WERI-Rb-1 (cell line): ENCODE results near the gene CATSPERB.

Source experiments
- DNase-seq: peaks from one replicate; pipeline ENCODE4 v3.0.0-alpha.2; 2020
- H3K27ac ChIP-seq: fragments of 250-450 bp; sonication (Bioruptor Pico); 2 replicates; pipeline ENCODE4 v1.5.1; 2020; ENCODE audit warnings: mild to moderate bottlenecking, moderate library complexity
- H3K27me3 ChIP-seq: fragments of 250-450 bp; sonication (Bioruptor Pico); 2 replicates; pipeline ENCODE4 v1.5.1; 2021; ENCODE audit warnings: mild to moderate bottlenecking, low read depth, moderate library complexity; ENCODE audit not compliant: insufficient read depth, severe bottlenecking
- H3K36me3 ChIP-seq: fragments of 250-450 bp; sonication (Bioruptor Pico); 2 replicates; pipeline ENCODE4 v1.5.1; 2020; ENCODE audit warnings: mild to moderate bottlenecking, moderate library complexity
- H3K4me3 ChIP-seq: 2 replicates; pipeline ENCODE4 v1.5.1; 2011; ENCODE audit warnings: low read depth, mild to moderate bottlenecking, control low read depth, low read length
- H3K9me3 ChIP-seq: fragments of 250-450 bp; sonication (Bioruptor Pico); 2 replicates; pipeline ENCODE4 v1.5.1; 2021; ENCODE audit warnings: mild to moderate bottlenecking, moderate library complexity; ENCODE audit not compliant: severe bottlenecking
- CTCF ChIP-seq: IDR thresholded peaks from 2 replicates; pipeline ENCODE4 v1.5.1; 2011; ENCODE audit warnings: low read depth, mild to moderate bottlenecking, control low read depth, inconsistent platforms, low read length

The CATSPERB gene

GRCh38 chr14:91716999-91717398, 14.9 kb downstream of the CATSPERB start:
- Histone ChIP-seq H3K36me3 (no peaks in the 10 kb centered on the region), H3K27ac (no peak overlapping the region), H3K4me3 (no peak overlapping the region), H3K27me3 (no peaks in the 10 kb centered on the region), H3K9me3 (no peaks in the 10 kb centered on the region)
- no peak for TF ChIP-seq CTCF
- DNase-seq: no peak

- TF ChIP-seq CTCF: no peak
- Histone ChIP-seq H3K36me3 (no peaks in the 10 kb centered on the region), H3K4me3 (no peak overlapping the region), H3K27ac (no peak overlapping the region), H3K9me3 (no peaks in the 10 kb centered on the region), H3K27me3 (no peaks in the 10 kb centered on the region)
- no peak for DNase-seq
Observed at GRCh38 chr14:91714805-91715204, 17.1 kb downstream of the CATSPERB start.

GRCh38 chr14:91708795-91709194, 23.1 kb downstream of the CATSPERB start:
- Histone ChIP-seq H3K27me3 (no peaks in the 10 kb centered on the region), H3K4me3 (no peak overlapping the region), H3K36me3 (no peaks in the 10 kb centered on the region), H3K27ac (no peak overlapping the region), H3K9me3 (no peaks in the 10 kb centered on the region)
- DNase-seq: no peak
- TF ChIP-seq CTCF: no peak

- TF ChIP-seq CTCF: no peak
- Histone ChIP-seq H3K9me3 (no peaks in the 10 kb centered on the region), H3K27ac (no peak overlapping the region), H3K27me3 (no peaks in the 10 kb centered on the region), H3K4me3 (no peak overlapping the region), H3K36me3 (no peaks in the 10 kb centered on the region)
- no peak for DNase-seq
Observed at GRCh38 chr14:91706996-91707395, 24.9 kb downstream of the CATSPERB start.

GRCh38 chr14:91694643-91695042, 37.2 kb downstream of the CATSPERB start:
- DNase-seq: no peak
- Histone ChIP-seq H3K9me3 (peaks cover 7% of the 10 kb centered on the region), H3K27me3 (no peaks in the 10 kb centered on the region), H3K4me3 (no peak overlapping the region), H3K36me3 (no peaks in the 10 kb centered on the region), H3K27ac (no peak overlapping the region)
- no peak for TF ChIP-seq CTCF

GRCh38 chr14:91693346-91693745, 38.5 kb downstream of the CATSPERB start:
- no peaks in the 10 kb centered on the region for H3K36me3 ChIP-seq
- peaks cover 7% of the 10 kb centered on the region for H3K9me3 ChIP-seq
- H3K27me3 ChIP-seq: no peaks in the 10 kb centered on the region
- TF ChIP-seq CTCF: no peak
- H3K4me3 ChIP-seq: no peak overlapping the region
- no peak overlapping the region for H3K27ac ChIP-seq
- no peak for DNase-seq
